BJ (cell line): Measurements from ENCODE around the gene SCAF4. TPM values are rescaled to one million over a fixed set of nuclear protein-coding genes. Genes with fewer than 3 reads are reported as not detected.

ENCODE experiments used
- CTCF ChIA-PET: fragments of 350-600 bp; formaldehyde crosslinking; extraction: SDS; loops from one replicate; lab custom pipeline; 2021; ENCODE audit warnings: antibody characterized with exemption, inconsistent platforms; lab: Yijun Ruan, JAX
- POLR2A ChIA-PET: fragments of 300-600 bp; sonication (Branson Sonifier 250); formaldehyde crosslinking; extraction: SDS; loops from one replicate; lab custom pipeline; 2021; ENCODE audit warnings: antibody characterized with exemption; lab: Charles Lee
- DNase-seq: peaks from one replicate; pipeline ENCODE4 v3.0.0-alpha.2; 2011; ENCODE audit warnings: low read depth
- H3K27me3 ChIP-seq: 2 replicates; pipeline ENCODE4 v1.6.0; 2011; ENCODE audit warnings: low read length; ENCODE audit not compliant: control insufficient read depth, insufficient read depth
- H3K36me3 ChIP-seq: 2 replicates; pipeline ENCODE4 v1.5.1; 2011; ENCODE audit warnings: low read length; ENCODE audit not compliant: control insufficient read depth, insufficient read depth
- H3K4me3 ChIP-seq: 2 replicates; pipeline ENCODE4 v1.5.1; 2011; ENCODE audit warnings: low read depth, mild to moderate bottlenecking, control low read depth, low read length
- CTCF ChIP-seq: IDR thresholded peaks from 2 replicates; pipeline ENCODE4 v1.5.1; 2011; ENCODE audit warnings: low read depth, mild to moderate bottlenecking, control low read depth, inconsistent platforms, low read length, moderate library complexity; ENCODE audit not compliant: insufficient read depth
- polyA plus RNA-seq: library from polyadenylated mRNA; depleted of rRNA; stranded (reverse); fragments of >200 nt; gene quantifications from 2 replicates; pipeline ENCODE4 v1.2.3, GENCODE V29; 2011; rRNA removed
- small RNA-seq: library from RNA; depleted of rRNA; stranded (forward); fragments of <200 nt; gene quantifications from one replicate; pipeline ENCODE3, GENCODE V24; 2012; ENCODE audit warnings: low replicate concordance, low read depth; ENCODE audit not compliant: insufficient read length

SCAF4 gene
- polyA plus RNA-seq, 1 experiment, result 4.1 TPM

DNA sequence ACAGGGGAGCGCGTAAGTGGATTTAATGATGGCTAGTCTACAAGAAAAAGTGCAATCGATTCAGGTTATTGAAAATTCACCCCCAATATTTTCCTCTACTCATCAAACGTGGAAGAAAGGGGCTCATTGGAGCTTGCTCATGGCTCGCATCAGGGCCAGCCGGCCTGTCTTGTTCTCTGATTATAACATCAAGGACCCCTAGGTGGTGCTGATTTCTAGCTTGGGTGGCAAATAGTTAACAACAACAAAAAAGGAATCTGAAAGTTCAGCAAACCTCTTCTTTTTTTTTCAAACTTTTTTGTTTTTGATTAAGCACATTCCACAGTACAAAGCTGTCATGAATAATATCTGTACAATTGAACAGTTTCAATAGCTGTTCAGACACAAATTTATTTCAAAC lies 108.3 kb downstream of the SCAF4 start:
- Histone ChIP-seq H3K36me3 (no peaks in the 10 kb centered on the region), H3K4me3 (no peak overlapping the region), H3K27me3 (no peaks in the 10 kb centered on the region)
- POLR2A ChIA-PET, result no interaction called here
- no peak for DNase-seq
- TF ChIP-seq CTCF, result no peak
- CTCF ChIA-PET, result interaction anchor here (0.6 kb wide), 1 partner anchor 9 kb away, joined by 3 read pairs; no protein-coding TSS in a partner anchor

DNA sequence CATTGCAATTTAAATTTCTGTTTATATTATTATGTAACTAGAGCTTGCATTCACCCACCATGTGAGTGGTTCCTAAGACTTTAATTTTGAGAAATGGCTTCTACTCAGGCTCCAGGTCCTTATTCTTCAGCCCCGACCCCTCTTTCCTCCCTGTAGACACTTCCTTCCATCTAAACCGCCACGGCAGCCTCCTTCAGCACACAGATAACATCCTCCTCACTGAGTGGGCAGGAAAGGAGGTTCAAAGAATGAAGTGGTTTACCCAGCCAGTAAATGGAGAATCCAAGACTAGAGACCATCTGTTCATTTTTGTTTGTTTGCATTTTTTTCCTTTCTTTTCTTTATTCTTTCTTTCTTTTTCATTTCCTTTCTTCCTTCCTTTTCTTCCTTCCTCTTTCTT lies 109.5 kb downstream of the SCAF4 start:
- TF ChIP-seq CTCF, result no peak
- H3K36me3 ChIP-seq, result no peaks in the 10 kb centered on the region
- no peak for DNase-seq
- ChIA-PET POLR2A (no interaction called here), CTCF (interaction anchor here (0.6 kb wide), 1 partner anchor 421 kb away, joined by 4 read pairs; no protein-coding TSS in a partner anchor)
- no peak overlapping the region for H3K4me3 ChIP-seq
- no peaks in the 10 kb centered on the region for H3K27me3 ChIP-seq

Small RNA genes lying within 50 kb of the gene (small RNA-seq; reads per million reads assigned to genes)
- gene RF01241, result not detected

Other genes with a start within 250 kb of the SCAF4 start
- gene SOD1, start 72.4 kb downstream of the SCAF4 start, polyA plus RNA-seq, result 221 and 335 TPM in 2 replicates
- 0.28 and 0.70 TPM in 2 replicates for gene HUNK, start 140.9 kb upstream of the SCAF4 start, polyA plus RNA-seq